EL (cell line): ENCODE data around the gene CREBBP.

Source experiments
- DNase-seq: peaks from one replicate; pipeline ENCODE4 v3.0.0-alpha.2; 2016

Gene CREBBP

DNA sequence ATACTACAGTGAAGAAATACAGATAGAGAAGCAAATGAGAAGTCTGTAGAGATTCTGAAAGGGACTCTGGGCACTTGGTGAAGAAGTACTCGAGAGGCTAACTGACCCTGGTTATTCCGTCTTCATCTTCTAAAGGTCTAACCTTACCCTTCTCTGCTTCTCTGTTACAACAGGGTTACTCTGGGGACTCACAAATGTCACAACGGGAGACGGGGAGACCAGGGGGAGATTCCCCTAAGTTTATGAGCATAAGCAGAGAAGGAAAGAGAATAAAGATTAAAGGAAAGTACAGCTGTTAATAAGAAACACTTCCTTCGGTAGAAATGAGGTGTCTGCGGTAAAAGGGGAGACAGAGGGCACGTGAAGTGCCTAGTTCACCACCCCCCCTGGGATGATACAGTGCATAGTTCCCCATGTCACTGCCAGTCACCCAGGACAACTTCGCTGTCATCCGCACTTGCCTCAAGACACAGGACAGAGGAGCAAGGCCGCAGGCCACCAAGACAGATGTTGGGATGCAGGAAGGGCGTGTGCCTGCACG, 88.0 kb downstream of the CREBBP start:
- no peak for DNase-seq

DNA sequence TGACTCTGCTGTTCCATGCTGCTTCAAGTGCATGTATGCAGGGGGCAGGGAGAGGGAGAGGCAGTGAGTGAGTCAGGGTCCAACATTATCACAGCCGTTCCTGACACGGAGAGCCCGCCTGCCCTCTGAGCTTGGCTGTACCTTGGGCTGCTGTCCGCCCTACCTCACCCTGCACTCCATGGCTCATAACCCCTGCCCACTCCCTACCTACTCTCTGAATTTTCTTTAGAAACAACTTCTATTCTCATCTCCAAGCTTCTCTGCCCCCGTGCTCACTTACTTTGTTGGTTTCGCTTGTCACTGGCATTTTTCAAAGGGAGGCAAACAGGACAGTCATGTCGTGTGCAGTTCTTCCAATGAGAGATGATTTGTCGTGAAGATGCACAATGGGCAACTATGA, 88.8 kb downstream of the CREBBP start:
- DNase-seq, result no peak

DNA sequence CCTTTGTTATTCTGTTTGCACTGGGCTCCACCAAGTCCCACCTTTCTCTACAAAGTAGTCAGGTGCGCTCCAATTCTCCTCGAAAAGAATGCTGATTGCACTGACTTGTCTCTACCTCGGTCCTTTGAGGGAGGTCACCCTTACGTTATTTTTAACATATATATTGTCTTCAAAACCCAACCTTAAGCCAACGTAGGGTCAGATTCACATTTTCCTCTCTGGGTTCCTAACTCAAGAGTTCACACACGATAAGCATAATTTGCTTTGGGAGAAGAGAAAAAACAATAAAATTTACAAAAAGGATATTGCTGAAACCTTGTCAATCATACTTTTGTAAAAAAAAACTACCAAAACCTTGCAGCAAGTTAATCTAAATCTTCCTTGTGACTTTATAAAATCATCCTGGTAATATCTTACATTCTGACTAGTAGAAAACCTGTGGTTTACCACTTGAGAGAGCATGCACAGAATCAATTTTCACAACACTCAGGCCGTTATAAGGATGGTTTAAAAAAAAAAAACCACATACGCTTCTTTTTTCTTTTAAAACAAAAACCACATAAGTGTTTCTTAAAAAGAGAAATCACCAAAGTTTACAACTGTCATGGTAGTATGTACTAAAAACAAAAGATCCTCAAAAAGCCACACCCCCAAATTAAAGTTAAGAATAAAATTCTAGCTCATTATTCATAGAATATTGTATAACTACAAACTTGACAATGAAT, 91.0 kb downstream of the CREBBP start:
- DNase-seq, result no peak

DNA sequence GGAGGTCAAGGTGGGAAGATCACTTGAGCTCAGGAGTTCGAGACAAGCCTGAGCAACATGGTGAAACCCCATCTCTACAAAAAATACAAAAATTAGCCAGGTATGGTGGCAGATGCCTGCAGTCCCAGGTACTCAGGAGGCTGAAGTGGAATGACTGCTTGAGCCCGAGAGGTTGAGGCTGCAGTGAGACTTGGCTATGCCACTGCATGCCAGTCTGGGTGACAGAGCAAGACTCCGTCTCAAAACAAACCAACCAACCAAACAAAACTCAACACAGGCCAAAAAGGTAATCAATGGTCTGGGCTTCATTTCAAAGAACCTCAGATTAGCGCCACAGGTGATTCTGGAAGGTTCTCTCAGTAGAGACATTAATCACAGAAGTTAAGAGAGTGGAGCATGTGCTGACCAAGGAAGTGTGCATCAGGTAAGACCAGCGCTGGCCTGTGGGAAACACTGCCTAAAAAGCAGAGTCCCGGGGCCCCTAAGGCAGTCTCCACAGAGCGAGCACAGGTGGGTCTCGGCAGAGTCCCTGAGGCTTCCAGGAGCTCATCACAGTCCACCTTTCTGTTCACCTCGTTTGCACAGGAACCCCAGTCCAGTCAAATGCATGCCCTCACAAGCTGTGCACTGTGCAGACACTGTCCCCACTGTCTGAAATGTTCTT, 91.7 kb downstream of the CREBBP start:
- no peak for DNase-seq

DNA sequence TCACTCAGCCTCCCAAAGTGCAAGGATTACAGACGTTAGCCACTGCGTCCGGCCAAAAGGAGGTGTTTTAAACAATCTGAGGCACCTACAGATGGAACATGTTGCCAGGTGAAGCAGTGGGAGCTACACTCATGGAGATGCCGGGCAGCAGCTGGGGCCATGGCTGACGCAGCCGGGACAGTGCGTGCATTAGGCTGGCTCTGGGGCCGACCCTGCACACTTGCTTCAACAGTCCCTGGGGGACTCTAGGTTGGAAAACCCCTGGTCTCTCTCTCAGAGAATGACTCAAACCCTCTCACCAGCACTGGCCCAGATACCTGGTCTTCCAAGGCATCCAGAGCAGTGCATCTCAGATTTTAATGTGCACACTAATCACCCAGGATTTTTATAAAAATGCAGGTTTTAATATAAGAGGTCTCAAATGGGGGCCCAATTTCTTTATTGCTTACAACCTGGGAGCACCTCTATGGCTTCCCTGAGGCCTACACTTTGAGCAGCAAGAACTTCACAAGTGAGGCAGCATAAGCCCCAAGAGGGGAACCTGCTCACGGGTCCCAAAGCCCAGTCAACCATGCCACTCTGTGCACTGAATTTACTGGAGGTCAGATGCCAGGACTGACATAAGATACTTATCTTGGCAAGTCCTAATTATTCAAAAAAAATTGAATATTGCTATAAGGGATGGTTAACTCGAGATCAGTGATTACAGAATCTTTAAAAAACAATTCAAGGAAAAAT, 92.4 kb downstream of the CREBBP start:
- DNase-seq, result no peak

DNA sequence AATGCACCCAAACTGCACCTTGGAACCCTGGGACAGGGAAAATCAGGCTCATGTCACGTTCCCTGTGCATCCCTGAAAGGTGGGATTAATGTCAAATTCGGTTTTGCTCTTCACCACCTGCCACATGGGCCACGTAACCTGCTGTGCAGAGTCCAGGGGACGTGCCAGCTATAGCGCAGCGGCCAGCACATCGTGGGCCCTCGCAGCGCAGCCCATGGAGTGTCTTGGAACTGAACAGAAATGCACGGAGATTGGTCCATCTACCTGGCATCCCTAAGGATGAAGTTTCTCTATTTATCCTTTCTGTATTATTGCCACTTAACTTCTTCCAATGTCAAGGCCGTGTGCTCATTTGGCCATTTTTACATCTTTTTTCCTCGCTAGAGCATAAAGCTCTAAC, 95.1 kb downstream of the CREBBP start:
- no peak for DNase-seq

DNA sequence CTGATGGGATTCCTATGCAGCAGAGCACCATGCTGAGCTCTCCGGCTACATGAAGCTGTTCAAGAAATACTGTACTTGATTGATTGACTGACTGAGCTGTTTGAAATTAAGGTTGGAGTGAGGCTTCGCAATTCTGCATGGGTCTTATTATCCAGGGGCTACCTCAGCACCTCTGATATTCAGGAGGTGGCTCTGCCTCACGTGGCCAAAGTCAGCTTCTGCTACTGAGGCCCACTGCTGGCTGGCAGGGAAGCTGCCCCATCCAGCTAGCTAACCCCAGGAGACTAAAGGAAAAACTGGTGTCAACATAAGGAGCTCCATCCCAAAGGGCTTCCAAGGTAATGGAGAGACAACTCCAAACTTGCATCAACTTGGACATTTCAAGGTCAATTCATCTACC, 97.0 kb downstream of the CREBBP start:
- DNase-seq, result no peak

DNA sequence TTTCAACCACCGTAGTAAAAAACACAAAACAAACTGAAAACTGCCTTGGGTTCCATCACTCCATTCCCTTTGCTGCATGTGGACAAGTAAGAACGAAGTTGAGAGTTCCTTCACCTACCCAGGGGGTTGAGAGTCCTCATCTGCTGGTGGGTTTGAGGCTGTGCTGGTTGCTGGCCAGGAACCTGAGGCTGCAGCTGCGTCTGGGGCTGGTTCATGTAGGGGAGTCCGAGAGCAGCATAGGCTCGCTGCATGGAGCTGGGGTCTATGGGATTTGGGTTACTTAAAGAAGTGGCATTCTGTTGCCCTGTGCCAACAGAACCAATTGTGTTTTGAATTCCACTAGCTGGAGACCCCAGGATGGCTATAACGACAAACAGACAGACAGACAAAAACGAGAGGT, 97.9 kb downstream of the CREBBP start:
- DNase-seq, result no peak

DNA sequence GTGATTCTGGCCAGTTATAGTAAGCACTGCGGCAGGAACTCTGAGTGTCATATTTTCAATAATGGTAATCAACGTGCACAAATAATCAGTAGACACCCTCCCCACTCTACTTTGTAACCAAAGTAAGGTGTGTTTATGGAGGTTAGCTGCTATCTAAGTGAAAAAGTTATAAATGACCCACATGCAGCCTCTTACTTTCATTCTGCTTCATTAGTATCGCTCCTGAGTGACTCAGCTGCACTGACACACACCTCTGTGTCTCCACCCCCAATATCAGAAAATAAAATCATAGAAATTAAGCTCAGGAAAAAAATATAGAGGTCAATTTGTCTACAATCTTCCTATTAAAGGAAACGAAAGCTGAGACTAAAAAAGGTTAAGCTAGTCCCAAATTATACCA, 99.1 kb downstream of the CREBBP start:
- DNase-seq, result no peak

DNA sequence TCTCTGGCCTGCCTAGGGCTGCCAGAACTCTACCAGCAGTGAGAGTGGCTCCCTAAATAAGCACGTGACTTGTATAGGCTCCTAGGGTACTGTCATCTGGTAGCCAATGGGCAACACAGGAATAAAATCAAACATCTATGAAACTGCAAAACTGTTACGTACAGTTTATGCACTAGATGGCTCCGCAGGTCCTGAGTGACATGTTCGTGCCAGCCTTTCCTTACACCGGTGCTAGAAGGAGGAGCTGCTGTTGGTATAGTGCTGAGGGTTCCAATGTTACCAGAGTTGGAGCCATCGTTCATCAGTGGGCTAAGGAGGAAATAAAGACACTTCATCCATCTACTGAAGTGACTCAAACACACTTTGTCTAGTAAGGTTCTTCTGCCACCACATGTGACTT, 99.9 kb downstream of the CREBBP start:
- DNase-seq, result peak; percentile 7

DNA sequence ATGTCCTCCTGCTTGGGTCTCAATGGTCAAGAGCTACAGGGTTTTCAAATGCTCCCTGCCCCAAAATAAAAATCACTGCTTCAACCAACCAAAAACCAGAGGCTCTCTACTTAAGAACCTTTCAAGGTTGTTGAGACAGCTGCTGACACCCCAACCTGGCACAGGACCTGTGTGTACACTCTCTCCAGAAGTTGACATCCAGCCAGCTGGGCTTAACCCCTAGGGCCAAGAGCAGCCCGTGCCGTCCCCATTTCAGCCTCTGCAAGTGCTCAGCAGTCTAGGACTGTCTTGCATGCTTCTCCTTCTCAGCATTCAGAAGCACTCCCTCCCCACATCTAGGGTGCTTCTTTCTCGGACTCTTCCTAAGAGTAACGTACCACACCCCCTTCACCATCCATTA, 104.2 kb downstream of the CREBBP start:
- no peak for DNase-seq

DNA sequence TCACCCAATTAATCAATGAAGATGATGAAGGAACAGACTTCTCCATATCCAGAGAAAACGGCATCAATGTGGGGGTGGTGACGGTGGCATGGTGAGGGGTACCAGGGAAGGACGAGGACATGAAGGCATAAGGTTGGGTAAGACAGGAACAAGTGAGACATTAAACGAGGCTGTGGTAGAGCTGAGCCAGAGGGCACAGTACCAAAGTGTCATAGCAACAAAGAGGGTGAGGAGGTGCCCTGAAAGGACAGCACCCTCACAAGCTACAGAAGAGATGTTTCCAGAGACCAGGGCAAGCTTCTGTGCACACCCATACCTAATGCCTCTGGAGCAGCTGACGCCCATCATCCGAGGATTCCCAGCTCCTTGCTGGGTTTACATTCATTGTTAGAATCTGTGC, 105.7 kb downstream of the CREBBP start:
- no peak for DNase-seq

DNA sequence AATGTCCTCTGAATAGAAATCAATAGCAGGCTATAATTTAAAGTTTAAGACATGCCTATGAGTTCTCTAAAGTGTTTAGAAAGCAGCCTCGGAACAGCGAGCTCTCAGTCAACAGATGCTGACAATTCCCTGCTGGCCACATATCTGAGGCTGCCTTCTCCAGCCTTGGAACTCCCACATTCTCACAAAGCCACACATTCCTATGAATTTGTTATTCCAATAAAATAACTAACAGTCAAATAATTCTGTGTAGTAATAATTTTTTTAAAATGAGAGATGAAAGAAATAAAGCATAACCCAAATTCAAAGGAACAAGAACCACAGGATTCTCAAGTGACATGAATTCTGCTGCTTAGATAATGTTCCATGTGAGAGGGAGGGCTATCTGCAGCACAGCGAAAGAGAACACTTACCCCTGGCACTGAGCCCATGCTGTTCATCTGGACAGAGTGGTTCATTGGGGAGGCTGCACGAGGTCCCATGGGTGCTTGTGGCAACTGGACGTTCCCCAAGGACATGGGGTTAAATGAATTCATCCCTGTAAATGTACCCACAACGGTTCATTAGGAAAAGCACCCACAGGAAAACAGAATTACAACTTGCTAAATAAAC, 106.3 kb downstream of the CREBBP start:
- peak; percentile 33 for DNase-seq

DNA sequence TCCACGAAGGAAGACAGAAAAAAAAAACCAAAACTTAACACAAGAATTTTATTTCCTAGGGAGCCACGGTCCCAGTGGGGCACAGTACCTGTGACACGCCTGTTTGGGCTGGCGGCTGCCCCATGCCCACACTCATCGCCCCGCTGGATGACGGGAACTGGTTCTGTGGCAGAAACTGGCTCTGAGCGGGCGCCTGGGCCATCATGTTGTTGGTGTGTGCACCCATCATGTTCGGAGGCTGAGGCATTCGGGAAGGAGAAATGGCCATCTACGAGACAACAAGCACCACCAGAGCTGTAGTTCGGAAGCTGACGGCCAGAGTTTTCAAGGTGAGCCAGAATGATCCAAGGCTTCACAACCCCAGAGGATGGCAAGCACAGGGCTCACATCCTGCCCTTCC, 106.8 kb downstream of the CREBBP start:
- no peak for DNase-seq

DNA sequence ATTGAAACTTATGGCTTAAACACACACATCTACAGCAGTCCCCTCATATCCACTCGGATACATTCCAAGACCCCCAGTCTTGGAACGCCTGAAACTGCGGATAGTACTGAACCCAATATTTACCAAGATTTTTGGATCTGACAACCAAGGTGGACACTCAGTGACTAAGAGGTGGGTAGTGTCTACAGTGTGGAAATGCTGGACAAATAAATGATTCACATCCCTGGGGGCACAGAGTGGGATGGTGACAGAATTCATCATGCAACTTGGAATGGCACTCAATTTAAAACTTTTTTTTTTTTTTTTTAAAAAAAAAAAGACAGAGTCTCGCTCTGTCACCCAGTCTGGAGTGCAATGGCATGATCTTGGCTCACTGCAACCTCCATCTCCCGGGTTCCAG, 109.0 kb downstream of the CREBBP start:
- DNase-seq, result peak; percentile 47

DNA sequence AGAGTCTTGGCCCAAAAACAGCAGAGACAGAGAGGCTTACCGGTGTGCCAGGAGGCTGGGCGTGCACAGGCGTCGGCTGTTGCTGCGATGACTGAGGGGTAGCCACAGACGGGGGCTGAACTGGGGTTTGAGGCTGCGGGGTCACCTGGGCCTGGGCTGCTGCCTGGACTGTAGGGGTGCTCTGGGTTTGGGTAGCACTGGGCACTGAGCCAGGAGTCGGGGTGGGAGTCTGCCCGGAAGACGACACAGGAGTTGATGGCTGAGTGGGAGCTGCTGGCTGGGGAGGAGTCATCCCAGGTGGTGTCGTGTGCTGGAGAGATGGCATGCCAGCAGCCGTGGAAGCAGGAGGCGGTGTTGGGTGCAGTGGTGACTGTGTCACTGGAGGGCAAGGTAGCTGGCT, 110.0 kb downstream of the CREBBP start:
- DNase-seq, result no peak

DNA sequence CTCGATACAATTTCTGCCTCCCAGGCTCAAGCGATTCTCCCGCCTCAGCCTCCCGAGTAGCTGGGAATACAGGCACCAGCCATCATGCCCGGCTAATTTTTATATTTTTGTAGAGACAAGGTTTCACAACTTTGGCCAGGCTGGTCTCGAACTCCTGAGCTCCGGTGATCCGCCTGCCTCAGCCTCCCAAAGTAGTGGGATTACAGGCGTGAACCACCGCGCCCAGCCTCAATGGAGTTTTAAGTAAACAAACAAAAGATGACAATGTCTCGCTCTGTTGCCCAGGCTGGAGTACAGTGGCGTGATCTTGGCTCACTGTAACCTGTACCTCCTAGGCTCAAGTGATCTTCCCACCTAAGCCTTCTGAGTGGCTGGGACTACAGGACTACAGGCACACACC, 110.6 kb downstream of the CREBBP start:
- DNase-seq, result no peak

DNA sequence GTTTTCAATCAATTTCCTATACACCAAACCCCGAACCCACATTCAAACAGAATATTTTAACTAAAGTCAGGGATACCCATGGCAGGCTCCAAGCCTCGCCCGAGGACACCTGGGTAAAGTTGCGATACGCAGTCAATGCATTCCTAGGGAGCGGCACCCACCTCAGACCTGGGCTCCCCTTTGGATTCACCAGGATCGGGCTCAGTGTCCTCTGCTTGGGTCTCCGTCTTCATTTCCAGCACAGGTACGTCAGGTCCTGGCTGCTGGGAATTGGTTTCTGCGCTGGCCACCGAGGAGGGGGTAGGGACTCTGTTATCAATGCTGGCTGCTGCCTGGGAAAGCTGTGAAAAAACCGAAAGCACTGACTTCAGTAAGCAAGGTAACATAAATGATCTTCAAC, 111.5 kb downstream of the CREBBP start:
- DNase-seq, result no peak

DNA sequence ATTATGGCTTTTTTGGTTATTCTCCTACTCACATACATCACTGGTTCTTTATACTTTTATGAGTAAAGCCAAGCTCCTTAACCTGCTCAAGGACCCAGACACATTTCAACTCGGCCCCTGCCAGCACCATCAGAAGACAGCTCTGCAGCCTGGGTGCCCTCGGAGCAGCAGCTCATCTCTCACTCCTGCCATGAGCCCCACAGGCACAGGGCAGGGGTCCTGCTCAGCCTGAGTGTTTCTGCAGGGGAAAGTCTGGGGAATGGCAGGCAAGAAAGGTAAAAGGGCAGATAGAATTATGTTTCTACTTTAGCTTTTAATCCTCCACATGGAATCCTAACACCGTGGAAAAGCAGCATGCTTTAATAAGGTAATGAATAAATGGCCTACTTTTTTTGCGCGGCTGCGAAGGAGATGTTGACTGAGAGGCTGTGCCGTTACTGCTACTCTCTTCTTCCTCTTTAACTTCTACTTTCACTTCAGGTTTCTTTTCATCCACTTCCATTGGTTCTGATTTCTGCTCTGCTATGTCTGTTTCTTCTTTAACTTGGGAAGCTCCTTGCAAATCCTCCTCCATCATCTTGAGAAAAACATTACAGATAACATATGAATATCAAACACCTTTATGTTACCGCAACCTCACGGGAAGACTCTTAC, 113.1 kb downstream of the CREBBP start:
- no peak for DNase-seq

DNA sequence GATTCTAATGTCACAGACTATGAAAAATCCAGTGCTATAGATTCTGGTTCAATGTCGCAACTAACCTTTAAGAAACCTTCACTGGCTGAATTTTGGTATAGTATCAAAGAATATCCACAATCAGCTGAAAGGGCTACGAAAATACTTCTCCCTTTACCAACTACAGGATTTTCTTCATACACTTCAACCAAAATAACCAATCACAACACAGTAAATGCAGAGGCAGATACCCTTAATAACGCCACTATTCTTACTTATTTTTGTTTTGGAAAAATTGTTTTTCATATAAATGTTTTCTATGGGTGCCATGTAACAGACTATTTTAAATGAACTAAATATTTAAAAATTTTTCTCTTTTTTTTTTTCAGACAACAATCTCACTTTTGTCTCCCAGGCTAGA, 114.3 kb downstream of the CREBBP start:
- no peak for DNase-seq

DNA sequence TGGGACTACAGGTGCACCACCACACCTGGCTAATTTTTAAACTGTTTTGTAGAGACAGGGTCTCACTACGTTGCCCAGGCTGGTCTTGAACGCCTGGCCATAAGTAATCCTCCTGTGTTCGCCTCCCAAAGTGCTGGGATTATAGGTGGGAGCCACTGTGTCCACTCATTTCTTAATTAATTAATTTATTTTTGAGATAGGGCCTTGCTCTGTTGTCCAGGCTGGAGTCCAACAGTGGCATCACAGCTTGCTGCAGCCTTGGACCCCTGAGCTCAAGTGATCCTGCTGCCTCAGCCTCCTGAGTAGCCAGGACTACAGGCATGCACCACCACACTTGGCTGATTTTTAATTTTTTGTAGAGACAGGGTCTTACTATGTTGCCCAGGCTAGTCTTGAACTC, 116.1 kb downstream of the CREBBP start:
- DNase-seq, result no peak

DNA sequence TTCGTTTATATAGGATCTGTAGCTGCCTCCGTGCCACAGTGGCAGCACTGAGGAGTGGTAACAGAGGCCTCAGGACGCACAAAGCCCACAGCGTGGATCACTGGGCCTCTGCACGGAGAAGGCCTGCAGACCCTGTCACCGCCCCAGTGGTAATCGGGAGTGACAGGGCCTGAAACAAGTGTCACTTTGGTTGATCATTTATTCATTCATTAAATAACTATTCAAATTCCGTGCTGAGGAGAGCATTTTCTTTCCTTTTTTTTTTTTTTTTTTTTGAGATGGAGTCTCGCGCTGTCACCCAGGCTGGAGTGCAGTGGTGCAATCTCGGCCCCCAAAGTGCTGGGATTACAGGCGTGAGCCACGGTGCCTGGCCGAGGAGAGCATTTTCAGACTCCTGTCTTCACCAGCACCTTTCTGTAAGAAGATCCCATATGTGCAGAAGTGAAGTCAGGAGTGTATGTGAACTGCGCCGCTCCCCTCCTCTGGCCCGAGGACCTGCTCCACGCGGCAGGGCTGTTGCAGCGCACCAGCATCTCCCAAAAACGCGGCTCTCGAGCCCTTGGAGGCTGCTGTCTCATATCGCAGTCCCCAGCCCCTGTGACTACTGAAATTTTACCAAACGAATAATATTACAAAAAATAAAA, 118.3 kb downstream of the CREBBP start:
- no peak for DNase-seq
